OCI-LY1 (cell line): ENCODE measurements around the gene ZDHHC6.

Experiments
- CTCF ChIP-seq: fragments of 200-600 bp; sonication (generic), shearing (Covaris generic); IDR thresholded peaks from 2 replicates; pipeline ENCODE4 v1.5.1; 2017; ENCODE audit warnings: mild to moderate bottlenecking, antibody characterized with exemption, low read length, moderate library complexity, mixed read lengths
- EZH2 ChIP-seq: fragments of 200-600 bp; sonication (generic), shearing (Covaris generic); IDR thresholded peaks from 2 replicates; pipeline ENCODE4 v1.8.0; 2017; ENCODE audit warnings: borderline replicate concordance, mixed run types, mild to moderate bottlenecking, antibody characterized with exemption, low read length, moderate library complexity, mixed read lengths

GRCh38 chr10:112429147-112429546, 17.6 kb downstream of the ZDHHC6 start:
- TF ChIP-seq CTCF (no peak), EZH2 (no peak)
